HCEC 1CT (cell line): Measurements from ENCODE around the gene MAGEB10.
"Not testable (repeated sequence)": the region's sequence is repeated elsewhere in the genome, so short reads cannot be mapped to it uniquely, and the experiment has no call there.

Source experiments
- DNase-seq: peaks from one replicate; pipeline ENCODE4 v3.0.0-alpha.2; 2017

MAGEB10 gene, protein sequence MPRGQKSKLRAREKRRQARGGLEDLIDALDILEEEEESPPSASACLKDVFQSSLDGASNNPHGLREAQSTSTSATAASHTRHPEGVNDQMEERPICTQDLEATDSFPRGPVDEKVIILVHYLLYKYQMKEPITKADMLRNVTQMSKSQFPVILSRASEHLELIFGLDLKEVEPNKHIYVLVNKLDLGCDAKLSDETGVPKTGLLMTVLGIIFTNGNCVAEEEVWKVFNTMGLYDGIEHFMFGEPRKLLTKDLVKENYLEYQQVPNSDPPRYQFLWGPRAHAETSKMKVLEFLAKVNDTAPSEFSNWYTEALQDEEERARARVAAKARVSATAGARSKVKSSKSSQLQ

DNA sequence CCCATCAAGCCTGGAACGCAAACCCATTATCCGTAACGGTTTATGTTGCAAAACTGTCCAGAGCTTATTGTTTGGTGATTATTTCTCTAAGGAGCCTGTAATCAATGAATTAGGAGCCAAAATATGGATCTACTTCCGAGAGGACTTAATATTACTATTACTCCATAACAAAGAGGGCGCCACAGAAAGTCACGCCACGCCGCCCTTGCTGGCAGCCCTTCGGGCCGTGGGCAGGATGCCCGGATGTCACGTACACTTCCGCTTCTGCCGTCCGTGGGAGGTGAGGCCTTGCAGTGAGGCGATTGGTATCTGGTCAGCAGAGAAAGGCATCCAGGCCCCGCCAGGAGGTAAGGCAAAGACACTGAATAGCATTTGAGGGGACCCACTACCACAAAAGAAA lies at the start of gene MAGEB10:
MAGEB10 (plus strand) TSS at position 301 of the 400 bp plus-strand sequence. CDS start 13,317 bp downstream, outside the sequence.
- DNase-seq, result no peak

DNA sequence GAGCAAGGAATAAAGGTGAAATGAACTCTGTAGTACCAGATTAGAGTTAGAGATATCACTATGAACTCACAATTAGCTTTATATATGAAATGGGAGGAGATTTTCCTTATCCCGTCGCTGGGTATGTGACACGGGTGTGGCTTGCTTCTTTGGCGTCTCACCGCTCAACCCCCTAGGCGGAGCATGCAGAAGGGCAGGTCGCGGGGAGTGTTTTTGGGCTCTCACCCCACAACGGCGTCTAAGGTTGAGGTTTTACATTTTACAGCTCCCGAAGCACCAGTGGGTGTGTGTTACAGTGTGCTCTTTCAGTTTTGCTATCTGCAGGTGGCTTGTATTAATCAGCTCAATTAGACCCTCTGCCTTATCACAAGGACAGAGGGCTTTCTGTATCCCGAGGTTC lies 42.1 kb upstream of the MAGEB10 start:
- no peak for DNase-seq

DNA sequence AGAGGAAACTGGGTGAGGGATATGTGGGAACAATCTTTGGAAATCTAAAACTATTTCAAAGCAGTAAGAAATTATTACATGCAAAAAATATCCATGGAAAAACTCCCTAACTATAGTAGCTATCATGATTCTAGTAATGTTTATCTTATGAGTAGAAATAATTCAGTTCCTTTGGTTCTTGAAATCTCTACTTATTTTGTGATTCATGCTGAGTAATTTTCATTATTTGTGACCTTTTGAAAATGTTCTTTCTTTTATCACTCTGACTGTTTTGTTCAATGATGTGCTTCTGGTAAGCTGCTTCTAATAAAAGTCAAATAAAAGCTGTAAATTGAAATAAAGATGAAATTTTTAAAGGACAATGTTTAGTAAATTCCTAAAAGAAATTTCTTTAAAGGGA lies 40.4 kb upstream of the MAGEB10 start:
- no peak for DNase-seq

DNA sequence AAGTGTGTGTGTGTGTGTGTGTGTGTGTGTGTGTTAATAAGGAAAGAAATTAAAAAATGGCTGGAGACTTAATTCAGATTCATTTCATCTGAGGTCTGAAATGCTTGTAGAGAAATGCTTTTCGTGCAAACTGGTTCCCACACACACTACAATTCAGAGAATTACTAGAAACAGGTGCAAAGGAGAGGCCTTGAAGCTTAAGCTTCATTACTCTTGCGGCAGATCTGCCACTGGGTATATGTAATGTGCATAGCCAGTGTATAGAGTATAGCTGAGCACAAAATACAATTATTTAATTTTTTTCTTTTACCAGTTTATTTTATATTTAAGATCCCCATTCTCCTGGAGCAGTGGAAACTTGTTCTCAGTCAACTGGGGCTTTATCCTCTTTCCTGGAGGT lies 31.8 kb upstream of the MAGEB10 start:
- DNase-seq, result no peak

DNA sequence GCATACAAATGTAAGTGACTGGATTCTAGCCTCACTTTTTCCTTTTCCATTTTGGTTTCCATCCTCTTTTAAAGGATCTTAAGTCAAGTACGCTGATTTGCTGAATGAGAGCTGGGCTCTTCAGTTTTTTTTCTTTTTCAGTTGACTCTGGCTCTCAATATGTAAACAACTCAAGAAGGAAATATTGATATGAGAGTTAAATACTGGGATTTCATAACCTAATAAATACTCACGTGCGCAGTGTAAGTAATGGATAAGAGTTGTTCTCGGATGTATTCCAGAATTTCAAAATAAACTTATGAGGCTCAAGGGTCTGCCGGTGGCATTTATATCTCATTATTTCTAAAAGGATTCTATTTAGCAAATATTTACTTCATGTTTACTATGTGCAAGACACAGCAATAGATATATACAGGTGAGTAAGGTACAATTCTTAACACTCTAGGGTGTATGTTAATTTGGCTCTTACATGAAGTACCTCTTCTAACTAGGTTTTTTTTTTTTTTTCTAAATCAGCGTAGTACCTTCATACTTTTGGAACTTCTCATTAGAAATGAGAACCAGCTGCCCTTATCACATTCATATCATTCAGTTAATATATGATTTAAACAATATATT lies 11.0 kb upstream of the MAGEB10 start:
- DNase-seq, result no peak

DNA sequence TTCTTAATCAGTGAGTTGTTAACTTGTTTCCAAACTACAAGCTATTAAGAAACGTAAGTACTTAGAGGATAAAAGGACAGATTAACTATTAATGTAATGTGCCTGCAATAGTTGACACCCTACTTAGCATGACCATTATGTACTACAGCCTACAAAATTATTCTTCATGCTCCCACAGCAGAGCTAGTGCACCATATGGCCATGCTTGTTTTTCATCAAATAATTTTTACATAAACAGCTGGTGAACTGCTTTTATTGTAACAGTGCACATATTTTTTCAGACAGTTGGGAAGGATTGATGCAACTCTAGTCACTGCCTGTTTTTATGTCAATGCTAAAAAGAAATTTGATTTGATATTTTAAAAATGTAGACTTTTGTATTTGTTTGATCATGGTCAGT lies 10.2 kb upstream of the MAGEB10 start:
- DNase-seq, result no peak

DNA sequence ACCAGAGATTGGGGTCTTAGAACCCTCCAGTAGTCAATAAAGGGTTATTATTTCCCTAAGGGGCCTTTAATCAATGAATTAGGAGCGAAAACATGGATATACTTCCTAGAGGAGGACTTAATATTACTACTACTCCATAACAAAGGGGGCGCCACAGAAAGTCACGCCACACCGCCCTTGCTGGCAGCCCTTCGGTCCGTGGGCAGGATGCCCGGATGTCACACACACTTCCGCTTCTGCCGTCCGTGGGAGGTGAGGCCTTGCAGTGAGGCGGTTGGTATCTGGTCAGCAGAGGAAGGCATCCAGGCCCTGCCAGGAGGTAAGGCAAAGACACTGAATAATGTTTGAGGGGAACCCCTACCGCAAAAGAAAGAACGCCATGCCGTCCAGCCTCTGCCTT lies 436 bp downstream of the MAGEB10 start:
- DNase-seq, result no peak

DNA sequence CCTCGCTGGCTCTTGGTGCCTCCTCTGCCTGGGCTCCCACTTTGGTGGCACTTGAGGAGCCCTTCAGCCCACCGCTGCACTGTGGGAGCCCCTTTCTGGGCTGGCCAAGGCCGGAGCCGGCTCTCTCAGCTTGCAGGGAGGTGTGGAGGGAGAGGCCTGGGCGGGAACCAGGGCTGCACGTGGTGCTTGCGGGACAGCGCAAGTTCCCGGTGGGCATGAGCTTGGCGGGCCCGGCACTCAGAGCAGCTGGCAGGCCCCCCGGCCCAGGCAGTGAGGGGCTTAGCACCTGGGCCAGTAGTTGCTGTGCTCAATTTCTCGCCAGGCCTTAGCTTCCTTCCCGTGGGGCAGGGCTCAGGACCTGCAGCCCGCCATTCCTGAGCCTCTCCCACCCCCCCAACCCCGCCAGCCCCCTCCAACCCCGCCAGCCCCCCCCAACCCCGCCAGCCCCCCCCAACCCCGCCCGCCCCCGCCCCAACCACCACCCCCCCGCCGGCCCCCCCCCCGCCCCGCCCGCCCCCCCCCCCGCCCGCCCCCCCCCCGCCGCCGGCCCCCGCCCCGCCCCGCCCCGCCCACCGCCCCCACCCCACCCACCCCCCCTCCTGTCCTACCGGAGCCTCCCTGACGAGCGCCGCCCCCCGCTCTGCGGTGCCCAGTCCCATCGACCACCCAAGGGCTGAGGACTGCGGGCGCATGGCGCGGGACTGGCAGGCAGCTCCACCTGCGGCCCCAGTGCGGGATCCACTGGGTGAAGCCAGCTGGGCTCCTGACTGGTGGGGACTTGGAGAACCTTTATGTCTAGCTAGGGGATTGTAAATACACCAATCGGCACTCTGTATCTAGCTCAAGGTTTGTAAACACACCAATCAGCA lies 1.4 kb downstream of the MAGEB10 start:
- not testable (repeated sequence) for DNase-seq

DNA sequence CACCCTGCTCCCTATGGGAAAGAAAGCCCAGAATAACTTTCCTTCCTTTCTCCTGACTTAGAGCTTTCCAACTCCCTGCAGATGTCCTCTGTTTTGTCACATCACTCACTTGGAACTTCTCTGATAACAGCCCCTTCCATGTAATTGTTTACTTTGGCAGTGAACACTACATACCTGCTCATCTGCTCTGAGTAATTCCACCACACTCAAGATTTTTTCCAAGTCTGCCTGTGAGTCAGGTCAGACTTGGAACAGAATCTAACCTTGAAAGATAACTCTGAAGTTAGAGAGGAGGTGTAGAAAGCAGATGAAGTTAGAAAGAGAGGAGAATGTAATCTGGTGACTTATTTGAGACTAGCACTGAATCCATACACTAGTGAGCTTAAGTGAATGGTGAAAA lies 7.4 kb downstream of the MAGEB10 start:
- no peak for DNase-seq

DNA sequence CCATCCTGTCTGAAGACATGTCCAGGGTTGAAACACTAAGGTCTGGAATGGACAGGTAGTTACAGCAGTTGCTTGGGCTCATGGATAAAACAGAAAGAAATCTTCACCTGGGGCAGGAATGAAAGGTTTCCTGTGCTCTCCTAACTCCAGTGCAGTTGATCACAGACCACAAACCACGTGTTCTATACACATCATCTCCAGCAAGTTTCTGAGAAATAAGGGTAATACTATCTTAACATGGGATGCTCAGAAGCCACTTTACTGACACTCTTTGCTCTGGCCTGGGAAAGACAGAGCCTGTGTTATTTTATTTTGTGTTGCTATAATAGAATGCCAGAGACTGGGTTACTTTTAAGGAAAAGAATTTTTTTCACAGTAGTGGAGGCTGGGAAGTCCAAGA lies 16.0 kb downstream of the MAGEB10 start:
- no peak for DNase-seq

DNA sequence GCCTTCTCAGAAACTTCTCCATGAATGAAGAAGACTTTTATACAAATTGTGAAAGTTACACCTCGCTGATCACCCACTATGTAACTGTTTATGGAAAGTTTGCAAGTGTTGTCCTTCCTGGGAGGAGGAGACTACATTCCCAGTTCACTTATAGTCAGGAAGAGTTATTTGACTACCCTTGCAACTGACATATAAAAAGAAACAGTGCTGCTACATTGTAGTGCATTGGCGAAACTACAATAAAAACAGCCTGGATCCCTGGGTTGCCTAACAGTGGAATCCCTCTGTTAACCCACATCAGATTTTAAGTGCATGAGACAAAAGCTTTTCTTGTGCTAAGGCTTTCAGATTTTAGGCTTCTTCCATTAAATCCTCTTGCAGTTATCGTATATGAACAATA lies 30.4 kb downstream of the MAGEB10 start:
- no peak for DNase-seq

DNA sequence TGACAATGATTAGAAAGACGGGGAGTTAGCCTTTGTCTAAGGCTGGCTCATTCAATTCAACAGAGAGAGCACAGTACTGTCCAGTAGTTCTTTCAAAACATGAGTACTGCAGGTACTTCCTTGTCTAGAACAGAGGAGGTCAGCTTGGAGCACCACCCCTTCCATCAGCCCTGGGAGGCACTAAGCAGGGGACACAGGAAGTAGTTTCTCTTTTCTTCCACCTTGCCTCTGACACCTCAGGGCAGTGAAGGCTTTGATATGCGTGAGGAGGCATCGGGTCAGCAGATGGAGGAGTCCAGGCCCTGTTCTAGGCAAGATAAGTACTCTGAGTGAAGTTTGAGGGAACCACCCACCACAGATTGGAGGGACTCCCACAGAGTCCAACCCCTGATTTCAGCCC lies 33.1 kb downstream of the MAGEB10 start:
- DNase-seq, result no peak

DNA sequence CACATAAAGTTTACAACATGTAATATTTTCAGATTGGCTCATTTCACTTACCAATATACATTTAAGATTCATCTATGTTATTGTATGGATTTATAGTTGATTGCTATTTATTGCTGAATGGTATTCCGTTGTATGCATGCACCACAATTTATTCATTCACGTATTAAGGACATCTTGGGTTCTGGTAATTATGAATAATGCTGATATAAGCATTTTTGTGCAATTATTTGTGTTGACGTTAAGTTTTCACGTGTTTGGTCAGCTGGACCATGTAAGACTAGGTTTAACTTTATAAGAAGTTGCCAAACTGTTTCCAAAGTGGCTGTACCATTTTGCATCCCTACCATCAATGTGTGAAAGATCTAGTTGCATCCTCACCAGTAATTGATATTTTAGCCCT lies 35.1 kb downstream of the MAGEB10 start:
- DNase-seq, result no peak

DNA sequence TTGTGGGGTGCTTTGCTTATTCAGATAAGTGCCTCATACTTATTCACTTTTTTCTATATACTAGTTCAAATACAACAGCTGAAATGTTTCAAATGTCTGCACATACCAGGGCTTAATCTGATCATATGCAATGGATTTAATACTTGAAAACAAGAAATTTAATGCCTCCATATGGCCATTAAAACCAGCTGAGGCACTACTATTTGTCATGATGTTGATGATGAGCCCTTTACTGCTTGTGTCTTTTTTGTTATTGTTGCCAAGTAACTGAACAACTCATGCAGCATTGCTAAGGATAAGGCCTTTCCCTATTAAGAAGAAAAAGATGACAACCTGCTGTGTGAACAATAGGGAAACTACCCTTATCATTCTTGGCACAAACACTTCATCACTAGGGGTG lies 52.5 kb downstream of the MAGEB10 start:
- DNase-seq, result no peak

DNA sequence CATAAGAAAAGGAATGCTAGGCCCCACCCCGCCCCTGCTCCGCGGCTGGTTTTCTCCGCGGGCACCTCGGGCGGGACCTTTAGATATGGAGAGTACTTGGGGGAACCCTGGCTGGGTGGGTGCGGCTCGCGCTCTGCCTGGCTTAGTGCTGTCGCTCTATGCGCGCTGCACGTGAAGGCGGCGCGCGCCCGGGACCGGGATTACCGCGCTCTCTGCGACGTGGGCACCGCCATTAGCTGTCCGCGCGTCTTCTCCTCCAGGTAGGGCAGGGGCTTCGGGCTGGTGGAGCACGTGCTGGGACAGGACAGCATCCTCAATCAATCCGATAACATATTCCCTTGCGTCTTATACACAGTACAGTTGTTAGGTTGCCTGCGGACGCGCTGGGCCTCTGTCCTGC lies 56.0 kb downstream of the MAGEB10 start:
- DNase-seq, result no peak
